ENCODE results near the gene HOTAIR. TPM values are rescaled to one million over a fixed set of nuclear protein-coding genes. Genes with fewer than 3 reads are reported as not detected.

Gene HOTAIR
- total RNA-seq, 2 donors from 2014 or later: 0.28 TPM; not detected in 1

DNA sequence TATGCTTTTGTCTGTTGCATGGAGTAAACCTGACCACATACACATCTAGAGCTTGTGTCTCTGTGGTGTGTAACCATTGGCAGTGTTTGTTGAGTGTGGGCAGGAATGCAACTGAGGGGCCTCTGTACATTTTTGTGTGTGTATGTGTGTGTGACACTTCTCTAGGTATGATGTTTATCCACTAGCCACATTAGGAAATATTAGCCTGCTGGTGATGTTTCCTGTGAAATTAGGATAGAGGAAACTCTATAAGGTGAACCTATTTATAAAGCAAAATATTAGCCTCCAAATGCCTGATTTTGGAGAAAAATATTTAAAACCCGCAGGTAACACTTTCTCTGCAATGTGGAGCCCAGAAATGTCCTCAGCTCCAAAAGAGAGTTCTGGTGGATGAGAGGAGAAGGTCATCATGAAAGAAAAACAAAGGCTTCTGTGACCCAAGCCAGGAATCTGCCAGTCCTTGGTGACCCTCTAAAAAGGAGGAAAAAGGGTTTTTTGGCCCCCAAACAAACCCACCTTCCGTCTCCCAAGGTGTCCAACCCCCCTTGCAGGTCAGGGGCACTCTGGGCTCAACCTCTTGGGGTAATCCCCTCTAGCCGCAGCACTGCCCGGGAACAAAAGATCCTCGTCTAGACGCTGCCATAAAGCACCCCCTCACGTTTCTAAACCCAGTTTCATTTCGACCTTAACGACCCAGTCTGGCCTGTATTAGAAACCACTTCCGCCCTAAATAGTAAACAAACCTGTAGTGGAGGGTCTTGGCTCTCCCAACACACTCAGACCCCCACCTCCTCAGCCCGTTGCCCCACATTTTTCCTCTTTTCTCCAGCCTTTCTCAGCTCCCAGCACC lies 3.1 kb upstream of the HOTAIR start:
- H3K4me3 ChIP-seq: no peak overlapping the region
- DNase-seq (ENCODE audit: low spot score): no peak

DNA sequence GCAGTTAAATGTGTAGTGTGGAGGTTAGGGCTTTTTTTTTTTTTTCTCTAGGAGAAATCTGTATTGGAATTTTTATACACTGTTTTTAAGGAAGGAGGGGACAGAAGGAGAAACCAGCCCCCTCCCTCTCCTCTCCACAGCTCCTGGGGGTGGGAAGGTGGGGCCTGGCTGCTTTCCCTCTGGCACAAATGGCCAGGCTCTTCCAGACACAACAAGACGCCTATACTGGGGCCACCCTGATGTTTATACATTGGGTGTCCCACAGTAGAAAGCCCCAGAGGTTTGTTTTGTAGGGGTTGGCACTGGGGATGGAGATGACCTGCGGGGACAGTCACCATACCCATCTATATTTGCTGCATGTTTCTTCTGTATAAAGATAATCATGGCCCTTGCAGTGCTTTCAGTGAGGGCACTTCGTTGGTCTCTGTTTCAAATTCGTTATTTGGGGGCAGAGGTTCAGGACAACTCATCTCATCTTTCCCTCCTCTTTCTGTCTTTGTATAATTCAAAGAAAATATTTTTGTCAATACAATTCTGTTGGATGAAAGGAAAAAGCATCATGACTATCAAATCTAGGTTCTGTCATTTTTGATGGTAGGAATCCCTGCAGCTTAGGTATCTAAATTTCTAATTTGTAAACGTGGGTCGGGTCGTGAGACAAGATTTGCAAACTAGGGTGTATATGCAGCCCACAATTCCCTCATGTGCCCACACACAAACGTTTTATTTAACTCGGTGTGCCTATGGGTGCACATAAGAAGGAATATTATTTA lies 2.3 kb upstream of the HOTAIR start:
- Histone ChIP-seq H3K4me1 (replicated peaks) (no peaks in the 10 kb centered on the region), H3K4me3 (no peak overlapping the region), H3K27me3 (replicated peaks; ENCODE audit: insufficient read depth) (peaks cover 63% of the 10 kb centered on the region), H3K27ac (no peak overlapping the region), H3K9me3 (no peaks in the 10 kb centered on the region), H3K36me3 (no peaks in the 10 kb centered on the region)
- DNase-seq (ENCODE audit: low spot score): no peak
- TF ChIP-seq, protein P1, sequence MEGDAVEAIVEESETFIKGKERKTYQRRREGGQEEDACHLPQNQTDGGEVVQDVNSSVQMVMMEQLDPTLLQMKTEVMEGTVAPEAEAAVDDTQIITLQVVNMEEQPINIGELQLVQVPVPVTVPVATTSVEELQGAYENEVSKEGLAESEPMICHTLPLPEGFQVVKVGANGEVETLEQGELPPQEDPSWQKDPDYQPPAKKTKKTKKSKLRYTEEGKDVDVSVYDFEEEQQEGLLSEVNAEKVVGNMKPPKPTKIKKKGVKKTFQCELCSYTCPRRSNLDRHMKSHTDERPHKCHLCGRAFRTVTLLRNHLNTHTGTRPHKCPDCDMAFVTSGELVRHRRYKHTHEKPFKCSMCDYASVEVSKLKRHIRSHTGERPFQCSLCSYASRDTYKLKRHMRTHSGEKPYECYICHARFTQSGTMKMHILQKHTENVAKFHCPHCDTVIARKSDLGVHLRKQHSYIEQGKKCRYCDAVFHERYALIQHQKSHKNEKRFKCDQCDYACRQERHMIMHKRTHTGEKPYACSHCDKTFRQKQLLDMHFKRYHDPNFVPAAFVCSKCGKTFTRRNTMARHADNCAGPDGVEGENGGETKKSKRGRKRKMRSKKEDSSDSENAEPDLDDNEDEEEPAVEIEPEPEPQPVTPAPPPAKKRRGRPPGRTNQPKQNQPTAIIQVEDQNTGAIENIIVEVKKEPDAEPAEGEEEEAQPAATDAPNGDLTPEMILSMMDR (IDR thresholded peaks at IDR 0.05): no peak
- no peak for TF ChIP-seq POLR2A (IDR thresholded peaks at IDR 0.05)
- no peak for TF ChIP-seq POLR2AphosphoS5 (IDR thresholded peaks at IDR 0.05)
- intact Hi-C loops (cut with DNase I): no loop called here
- WGBS: 29% methylated on average over 9 of the region's 9 CpGs

More for the DNA sequence above, 3.1 kb upstream of the HOTAIR start:
- Histone ChIP-seq H3K9me3 (no peaks in the 10 kb centered on the region), H3K36me3 (no peaks in the 10 kb centered on the region), H3K27ac (no peak overlapping the region), H3K27me3 (replicated peaks; ENCODE audit: insufficient read depth) (peaks cover 61% of the 10 kb centered on the region), H3K4me1 (replicated peaks) (no peaks in the 10 kb centered on the region)
- intact Hi-C loops (cut with DNase I): no loop called here
- no peak for TF ChIP-seq POLR2A (IDR thresholded peaks at IDR 0.05)
- TF ChIP-seq POLR2AphosphoS5 (IDR thresholded peaks at IDR 0.05): no peak
- TF ChIP-seq, protein P1 (IDR thresholded peaks at IDR 0.05): no peak
- WGBS: 8% methylated on average over 11 of the region's 11 CpGs

- no peak for DNase-seq (ENCODE audit: low spot score)
- 22% methylated on average over 21 of the region's 21 CpGs for WGBS
- Histone ChIP-seq H3K27me3 (replicated peaks; ENCODE audit: insufficient read depth) (peaks cover 63% of the 10 kb centered on the region), H3K36me3 (no peaks in the 10 kb centered on the region), H3K27ac (no peak overlapping the region), H3K4me1 (replicated peaks) (no peaks in the 10 kb centered on the region), H3K4me3 (no peak overlapping the region), H3K9me3 (no peaks in the 10 kb centered on the region)
- no peak for TF ChIP-seq POLR2AphosphoS5 (IDR thresholded peaks at IDR 0.05)
- no peak for TF ChIP-seq POLR2A (IDR thresholded peaks at IDR 0.05)
- TF ChIP-seq, protein P1 (IDR thresholded peaks at IDR 0.05): no peak
- intact Hi-C loops (cut with DNase I): no loop called here
Observed at GRCh38 chr12:53976172-53976822, 1.5 kb upstream of the HOTAIR start.

DNA sequence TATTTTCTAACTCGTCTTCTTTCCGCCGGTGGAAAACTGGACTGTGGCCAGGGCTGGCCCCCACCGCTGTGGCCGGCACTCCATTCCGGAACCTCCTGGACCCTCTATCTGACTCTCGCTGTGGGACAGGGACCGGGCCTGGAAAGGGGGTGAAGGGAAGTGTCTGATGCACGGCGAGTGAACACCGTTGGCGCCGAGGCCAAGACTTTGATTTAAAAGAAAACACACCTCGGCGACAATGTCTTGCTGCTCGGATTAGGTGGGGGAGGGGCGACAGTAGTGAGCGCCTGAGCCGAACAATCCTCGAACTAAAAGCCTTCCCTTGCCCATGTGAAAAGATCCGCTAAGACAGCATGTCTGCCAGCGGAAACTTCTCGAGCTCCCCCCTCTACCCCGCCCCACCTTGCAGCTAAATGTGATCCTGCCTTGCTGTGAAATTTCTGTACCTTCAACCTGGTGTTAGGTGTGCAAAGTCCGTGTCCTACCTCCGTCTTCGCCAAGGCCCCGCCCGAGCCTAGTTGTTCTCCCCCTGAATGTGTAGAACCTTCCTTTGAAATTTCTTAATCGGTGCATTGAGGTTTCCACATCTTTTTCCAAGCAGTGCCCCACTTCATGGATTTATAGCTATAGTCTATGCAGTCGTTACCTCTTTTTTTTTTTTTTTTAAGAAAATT lies 862 bp upstream of the HOTAIR start:
- DNase-seq (ENCODE audit: low spot score): no peak
- H3K27me3 ChIP-seq (replicated peaks; ENCODE audit: insufficient read depth): peaks cover 64% of the 10 kb centered on the region
- TF ChIP-seq POLR2AphosphoS5 (IDR thresholded peaks at IDR 0.05): no peak
- TF ChIP-seq POLR2A (IDR thresholded peaks at IDR 0.05): no peak
- TF ChIP-seq, protein P1 (IDR thresholded peaks at IDR 0.05): no peak
- intact Hi-C loops (cut with DNase I): no loop called here
- no peaks in the 10 kb centered on the region for H3K4me1 ChIP-seq (replicated peaks)
- H3K9me3 ChIP-seq: no peaks in the 10 kb centered on the region
- no peak overlapping the region for H3K27ac ChIP-seq
- 17% methylated on average over 31 of the region's 31 CpGs for WGBS
- no peaks in the 10 kb centered on the region for H3K36me3 ChIP-seq
- H3K4me3 ChIP-seq: no peak overlapping the region
